PFSK-1 (cell line): ENCODE data around the gene PNPLA5.

Experiments
- SIN3A ChIP-seq: IDR thresholded peaks from 2 replicates; pipeline ENCODE4 v1.6.1; 2012; ENCODE audit warnings: mild to moderate bottlenecking, low read length, moderate library complexity, borderline replicate concordance; ENCODE audit not compliant: insufficient read depth
- TAF1 ChIP-seq: IDR thresholded peaks from 2 replicates; pipeline ENCODE4 v1.6.1; 2012; ENCODE audit warnings: low read length, control low read depth, borderline replicate concordance; ENCODE audit not compliant: insufficient read depth
- TF ChIP-seq, protein P1 (sequence below), 2 experiments: IDR thresholded peaks; 2 replicates each; pipeline versions ENCODE4 v1.6.1 to v1.8.0; 2011 to 2012; ENCODE audit warnings: low read depth in 2 of 2, low read length in 2 of 2, control low read depth in 1 of 2, inconsistent platforms in 1 of 2, mild to moderate bottlenecking in 1 of 2, moderate library complexity in 1 of 2; ENCODE audit not compliant: insufficient read depth in 1 of 2

- TF ChIP-seq SIN3A (no peak), TAF1 (no peak)
- TF ChIP-seq, protein P1, sequence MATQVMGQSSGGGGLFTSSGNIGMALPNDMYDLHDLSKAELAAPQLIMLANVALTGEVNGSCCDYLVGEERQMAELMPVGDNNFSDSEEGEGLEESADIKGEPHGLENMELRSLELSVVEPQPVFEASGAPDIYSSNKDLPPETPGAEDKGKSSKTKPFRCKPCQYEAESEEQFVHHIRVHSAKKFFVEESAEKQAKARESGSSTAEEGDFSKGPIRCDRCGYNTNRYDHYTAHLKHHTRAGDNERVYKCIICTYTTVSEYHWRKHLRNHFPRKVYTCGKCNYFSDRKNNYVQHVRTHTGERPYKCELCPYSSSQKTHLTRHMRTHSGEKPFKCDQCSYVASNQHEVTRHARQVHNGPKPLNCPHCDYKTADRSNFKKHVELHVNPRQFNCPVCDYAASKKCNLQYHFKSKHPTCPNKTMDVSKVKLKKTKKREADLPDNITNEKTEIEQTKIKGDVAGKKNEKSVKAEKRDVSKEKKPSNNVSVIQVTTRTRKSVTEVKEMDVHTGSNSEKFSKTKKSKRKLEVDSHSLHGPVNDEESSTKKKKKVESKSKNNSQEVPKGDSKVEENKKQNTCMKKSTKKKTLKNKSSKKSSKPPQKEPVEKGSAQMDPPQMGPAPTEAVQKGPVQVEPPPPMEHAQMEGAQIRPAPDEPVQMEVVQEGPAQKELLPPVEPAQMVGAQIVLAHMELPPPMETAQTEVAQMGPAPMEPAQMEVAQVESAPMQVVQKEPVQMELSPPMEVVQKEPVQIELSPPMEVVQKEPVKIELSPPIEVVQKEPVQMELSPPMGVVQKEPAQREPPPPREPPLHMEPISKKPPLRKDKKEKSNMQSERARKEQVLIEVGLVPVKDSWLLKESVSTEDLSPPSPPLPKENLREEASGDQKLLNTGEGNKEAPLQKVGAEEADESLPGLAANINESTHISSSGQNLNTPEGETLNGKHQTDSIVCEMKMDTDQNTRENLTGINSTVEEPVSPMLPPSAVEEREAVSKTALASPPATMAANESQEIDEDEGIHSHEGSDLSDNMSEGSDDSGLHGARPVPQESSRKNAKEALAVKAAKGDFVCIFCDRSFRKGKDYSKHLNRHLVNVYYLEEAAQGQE (IDR thresholded peaks at IDR 0.05; ENCODE audit: insufficient read depth in 1 of 2, low read depth in 2 of 2, low read length in 2 of 2): no peak
Observed at GRCh38 chr22:43838571-43839307, 53.1 kb downstream of the PNPLA5 start.
